T-helper 1 cell treated with Interleukin-12 subunit alpha and Interleukin-12 subunit beta and Interleukin-4 antibody, amounts not matched to agents 30 ng/mL and 1 ng/mL, for 36 hours (primary cell): ENCODE results near the gene RBM28. TPM values are rescaled to one million over a fixed set of nuclear protein-coding genes. Genes with fewer than 3 reads are reported as not detected.

Source experiments
- intact Hi-C: fragments of 100-400 bp; cut with micrococcal nuclease; formaldehyde crosslinking; loops from one replicate; pipeline ENCODE4 v1.15.1; 2024
- total RNA-seq: library from RNA; stranded (reverse); gene quantifications from 2 replicates; pipeline ENCODE4 v1.2.3, GENCODE V29; 2022

Gene RBM28
- total RNA-seq, 1 donor from 2014 or later: 46.3 TPM

- intact Hi-C loops: no loop called here
These were observed 7.1 kb upstream of the RBM28 start for GRCh38 chr7:128350708-128351295.

- intact Hi-C loops: loop anchor here (2.0 to 10.0 kb wide), 2 partner anchors 13 to 705 kb away; partner anchors contain the start of gene TNPO3
These were observed 5.7 kb upstream of the RBM28 start for GRCh38 chr7:128349466-128349825.

DNA sequence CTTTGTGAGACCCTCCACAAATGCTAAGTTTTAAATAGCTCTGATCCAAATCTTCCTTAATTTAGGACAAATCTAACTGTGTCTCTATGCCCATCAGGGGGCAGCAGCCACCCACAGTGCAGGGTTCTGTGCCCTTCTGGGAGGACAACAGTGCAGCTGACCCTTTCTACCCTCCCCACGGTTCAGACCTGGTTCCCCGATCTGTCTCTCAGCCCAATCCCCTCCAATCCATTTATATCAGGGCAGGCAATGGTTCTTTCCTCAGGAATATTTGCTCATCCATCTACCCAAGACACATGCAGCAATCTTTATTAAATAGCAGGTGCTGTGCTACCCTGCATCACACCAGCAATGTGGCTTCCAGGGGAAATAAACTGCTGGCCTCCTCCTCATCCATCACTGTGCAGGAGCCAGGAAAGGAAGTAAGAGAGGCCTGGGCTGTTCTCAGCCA lies 4.0 kb upstream of the RBM28 start:
- intact Hi-C loops: loop anchor here (1.0 to 10.0 kb wide), 5 partner anchors 15 to 707 kb away; partner anchors contain the start of gene TNPO3

DNA sequence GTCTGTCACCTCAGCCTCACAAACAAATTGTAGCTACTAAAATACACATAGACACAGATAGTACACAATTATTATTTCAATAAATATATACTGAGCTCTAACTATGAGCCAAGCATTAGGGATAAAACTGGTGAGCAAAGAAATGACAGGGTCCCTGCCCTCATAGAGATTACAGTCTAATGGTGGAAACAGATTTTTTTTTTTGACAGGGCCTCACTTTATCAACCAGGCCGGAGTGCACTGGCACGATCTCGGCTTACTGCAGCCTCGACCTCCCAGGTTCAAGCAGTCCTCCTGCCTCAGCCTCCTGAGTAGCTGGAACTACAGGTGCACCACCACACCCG lies 695 bp upstream of the RBM28 start:
- intact Hi-C loops: loop anchor here (1.0 to 10.0 kb wide), 5 partner anchors 188 to 878 kb away; partner anchors contain the start of genes GCC1, TNPO3 and TSPAN33

DNA sequence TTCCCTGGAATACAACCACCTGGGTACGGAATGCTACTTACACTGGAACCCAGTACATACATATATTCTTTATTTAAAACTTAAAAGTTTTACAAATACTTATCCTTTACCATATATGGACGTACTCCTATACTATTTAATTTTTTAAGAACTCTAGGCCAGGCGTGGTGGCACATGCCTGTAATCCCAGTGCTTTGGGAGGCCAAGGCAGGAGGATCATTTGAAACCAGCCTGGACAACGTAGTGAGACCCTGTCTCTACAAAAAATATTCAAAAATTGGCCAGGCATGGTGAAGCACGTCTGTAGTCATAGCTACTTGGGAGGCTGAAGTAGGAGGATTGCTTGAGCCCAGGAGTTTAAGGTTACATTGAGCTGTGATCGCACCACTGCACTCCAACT lies 2.0 kb downstream of the RBM28 start:
- intact Hi-C loops: loop anchor here (2.0 to 10.0 kb wide), 5 partner anchors 191 to 1709 kb away; partner anchors contain the start of genes TNPO3, TSPAN33 and ZC3HC1

DNA sequence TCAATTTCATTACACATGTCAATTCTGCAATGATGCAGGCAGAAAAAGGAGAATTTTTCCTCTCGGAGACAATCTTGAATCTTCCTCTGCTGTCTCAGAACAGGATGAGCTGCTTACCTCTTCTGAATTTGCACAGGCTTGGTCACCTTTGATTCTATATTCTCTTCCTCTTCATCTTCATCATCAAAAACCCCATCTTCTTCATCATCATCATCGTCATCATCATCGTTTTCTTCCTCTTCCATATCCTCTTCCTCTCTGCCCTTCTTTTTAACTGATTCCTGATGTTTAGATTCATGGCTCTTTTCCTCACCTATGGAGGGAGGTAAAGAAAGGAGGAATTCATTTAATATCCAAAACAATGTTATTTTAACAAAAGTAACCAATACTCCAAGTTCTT lies 8.0 kb downstream of the RBM28 start:
- intact Hi-C loops: no loop called here

DNA sequence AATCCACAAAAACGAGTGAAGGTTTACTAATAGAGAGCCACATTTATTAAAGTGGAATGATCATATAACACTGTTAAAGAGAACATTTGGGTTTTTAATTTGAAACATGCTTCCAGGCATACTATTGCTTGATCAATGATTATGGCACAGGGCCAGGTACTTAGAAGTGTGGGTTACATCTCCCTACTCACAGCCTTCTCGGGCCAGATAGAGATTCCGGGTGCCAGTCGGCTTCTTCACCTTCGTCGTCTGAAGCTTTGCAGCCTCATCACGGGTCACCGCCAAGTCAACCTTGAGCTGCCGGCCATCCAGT lies 19.4 kb downstream of the RBM28 start:
- intact Hi-C loops: no loop called here

- intact Hi-C loops: no loop called here
These were observed 20.0 kb downstream of the RBM28 start for GRCh38 chr7:128323459-128324367.

GRCh38 chr7:128323040-128323439 lies 20.7 kb downstream of the RBM28 start:
- intact Hi-C loops: no loop called here

GRCh38 chr7:128322040-128322643 lies 21.6 kb downstream of the RBM28 start:
- intact Hi-C loops: loop anchor here (1.0 kb wide), 2 partner anchors 187 to 614 kb away; no protein-coding TSS in a partner anchor

DNA sequence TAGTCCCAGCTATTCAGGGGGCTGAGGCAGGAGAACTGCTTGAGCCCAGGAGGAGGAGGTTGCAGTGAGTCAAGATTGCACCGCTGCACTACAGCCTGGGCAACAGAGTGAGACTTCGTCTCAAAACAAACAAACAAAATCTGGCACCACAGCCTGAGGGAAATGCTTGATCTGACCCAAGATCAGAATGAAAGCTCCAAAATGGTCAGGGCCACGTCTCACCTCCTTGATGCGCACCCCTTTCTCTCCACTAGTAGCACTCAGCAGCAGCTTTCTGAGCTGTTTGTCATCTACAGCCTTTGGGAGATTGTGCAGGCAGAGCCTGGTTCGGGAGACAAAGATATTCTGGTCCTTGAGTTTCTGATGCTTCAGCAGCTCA lies 22.7 kb downstream of the RBM28 start:
- intact Hi-C loops: no loop called here

GRCh38 chr7:128318691-128319090 lies 25.0 kb downstream of the RBM28 start:
- intact Hi-C loops: no loop called here

GRCh38 chr7:128311013-128311412 lies 32.7 kb downstream of the RBM28 start:
- intact Hi-C loops: no loop called here

GRCh38 chr7:128310499-128310898 lies 33.2 kb downstream of the RBM28 start:
- intact Hi-C loops: no loop called here

- intact Hi-C loops: no loop called here
These were observed 33.7 kb downstream of the RBM28 start for GRCh38 chr7:128309976-128310375.

- intact Hi-C loops: no loop called here
These were observed 34.6 kb downstream of the RBM28 start for GRCh38 chr7:128309124-128309523.

GRCh38 chr7:128307061-128307460 lies 36.6 kb downstream of the RBM28 start:
- intact Hi-C loops: no loop called here

DNA sequence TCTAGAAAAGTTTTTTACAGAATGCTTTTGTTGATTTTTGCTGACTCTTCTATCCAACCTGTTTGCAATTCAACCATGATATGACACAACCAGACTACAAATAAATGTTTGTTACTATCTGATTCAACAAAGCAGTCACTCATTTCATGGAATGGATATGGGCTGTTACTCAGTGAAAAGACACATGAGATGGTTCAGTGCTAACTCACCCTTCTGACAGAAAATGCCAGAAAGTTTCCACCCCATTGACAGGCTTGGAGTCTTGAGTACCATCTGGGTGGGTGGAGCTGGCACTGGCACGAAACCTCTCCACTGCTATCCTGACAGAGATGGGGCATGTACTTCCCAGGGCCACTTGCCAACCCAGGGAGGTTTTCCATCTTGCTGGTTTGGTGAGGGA lies 39.5 kb downstream of the RBM28 start:
- intact Hi-C loops: no loop called here

- intact Hi-C loops: no loop called here
These were observed 40.1 kb downstream of the RBM28 start for GRCh38 chr7:128303643-128304042.

GRCh38 chr7:128303133-128303532 lies 40.6 kb downstream of the RBM28 start:
- intact Hi-C loops: no loop called here

DNA sequence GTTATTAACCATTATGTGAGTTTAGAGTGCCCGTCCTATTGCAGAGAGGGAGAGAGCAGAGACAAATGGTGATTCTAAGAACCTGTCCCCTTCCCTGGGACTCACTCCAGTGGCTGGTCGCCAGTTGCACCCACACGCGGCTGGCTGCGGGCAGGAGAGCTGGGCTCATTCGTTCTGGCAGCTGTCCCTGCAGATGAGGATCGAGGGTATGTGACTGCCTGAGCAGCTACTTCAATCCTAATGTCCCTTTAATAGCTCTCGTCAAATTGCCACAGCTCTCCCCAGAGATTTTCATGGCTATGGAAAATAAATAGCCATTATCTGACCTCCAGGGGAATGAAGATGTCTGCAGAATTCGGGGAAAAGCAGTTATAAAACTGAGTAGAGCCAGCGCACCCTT lies 41.6 kb downstream of the RBM28 start:
- intact Hi-C loops: no loop called here

DNA sequence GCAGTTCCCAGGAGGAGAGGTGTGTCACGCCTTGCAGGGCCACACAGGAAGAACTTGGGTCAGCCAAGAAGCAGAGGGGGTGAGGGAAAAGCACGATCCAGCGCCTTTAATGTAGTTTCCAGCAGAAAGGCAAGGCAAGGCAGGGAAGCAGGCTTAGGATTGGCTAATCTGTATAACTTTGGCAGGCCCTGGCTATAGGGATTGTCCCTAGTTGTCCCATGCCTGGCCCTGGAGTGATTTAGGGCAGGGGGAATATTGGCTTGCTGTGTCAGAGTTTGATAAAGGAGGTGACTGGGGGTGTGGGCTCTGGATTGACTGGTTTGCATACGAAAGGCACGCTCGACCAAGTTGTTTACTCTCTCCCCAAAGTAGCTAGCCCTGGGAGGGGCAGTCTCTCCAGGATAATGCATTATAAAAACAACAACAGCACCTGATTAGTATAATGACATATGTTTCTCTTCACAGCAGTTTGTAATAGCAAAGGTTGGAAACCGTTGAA lies 44.5 kb downstream of the RBM28 start:
- intact Hi-C loops: no loop called here
